Measurements from ENCODE around the gene SLC22A7.

SLC22A7 gene

DNA sequence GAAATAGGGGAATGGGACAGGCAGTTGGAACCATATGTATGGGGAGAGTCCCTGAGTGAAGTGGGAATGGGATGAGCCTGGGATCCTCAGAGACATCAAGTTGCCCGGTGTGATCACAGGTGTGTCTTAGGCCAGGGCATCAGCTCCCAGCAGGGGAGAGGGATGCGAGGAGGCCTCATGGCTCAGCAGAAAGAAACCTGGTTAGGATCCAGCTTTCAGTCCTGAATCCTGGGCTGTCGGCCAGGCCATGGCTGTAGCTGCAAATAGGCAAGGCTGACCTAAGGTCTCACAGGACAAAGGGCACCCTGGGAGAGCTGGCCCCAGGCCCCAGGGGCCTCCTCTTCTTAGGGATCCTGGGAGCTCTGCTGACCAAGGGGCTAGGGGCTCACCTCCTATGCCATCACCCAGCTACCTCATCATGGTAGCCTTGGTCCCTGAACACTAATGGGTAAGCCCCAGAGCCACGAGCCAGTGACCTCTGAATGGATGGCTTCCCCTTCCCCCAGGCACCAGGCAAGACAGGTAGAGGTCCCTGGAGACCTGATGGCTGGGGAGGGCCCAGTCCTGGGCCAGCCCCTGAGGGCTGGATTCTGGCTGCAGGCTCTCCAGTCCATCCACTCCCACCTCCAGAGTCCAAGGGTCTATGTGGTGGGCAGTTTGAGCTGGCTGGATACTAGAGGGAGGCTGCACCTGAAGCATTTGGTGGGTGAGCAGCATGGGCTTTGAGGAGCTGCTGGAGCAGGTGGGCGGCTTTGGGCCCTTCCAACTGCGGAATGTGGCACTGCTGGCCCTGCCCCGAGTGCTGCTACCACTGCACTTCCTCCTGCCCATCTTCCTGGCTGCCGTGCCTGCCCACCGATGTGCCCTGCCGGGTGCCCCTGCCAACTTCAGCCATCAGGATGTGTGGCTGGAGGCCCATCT lies at the start of gene SLC22A7:
TSS of gene SLC22A7 (plus strand) at position 617 of the 921 bp plus-strand sequence. CDS start at position 716, 99 bp downstream.
- DNase-seq = no peak

- no peak for DNase-seq
Measured at GRCh38 chr6:43248791-43249190, 49.3 kb upstream of the SLC22A7 start.

- no peak for DNase-seq
Measured at GRCh38 chr6:43250992-43251373, 47.1 kb upstream of the SLC22A7 start.

DNA sequence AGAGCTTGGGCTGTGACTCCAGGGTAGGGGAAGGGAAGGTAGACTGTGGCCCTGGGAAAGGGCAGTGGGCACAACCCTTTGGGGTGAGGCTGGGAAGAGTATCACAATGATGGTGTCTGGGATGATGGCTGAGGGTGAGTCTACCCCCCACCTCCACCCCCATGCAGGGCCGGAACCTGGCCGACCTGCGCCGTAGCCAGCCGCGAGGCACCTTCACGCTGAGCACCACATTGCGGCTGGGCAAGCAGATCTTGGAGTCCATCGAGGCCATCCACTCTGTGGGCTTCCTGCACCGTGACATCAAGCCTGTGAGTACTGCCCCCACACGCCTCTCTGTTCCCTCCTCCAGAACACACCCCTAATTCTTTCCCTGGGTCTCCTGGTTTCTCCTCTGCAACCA lies 44.7 kb upstream of the SLC22A7 start:
- no peak for DNase-seq

- DNase-seq = no peak
Measured at GRCh38 chr6:43254138-43254817, 43.8 kb upstream of the SLC22A7 start.

- no peak for DNase-seq
Measured at GRCh38 chr6:43254846-43255245, 43.2 kb upstream of the SLC22A7 start.

DNA sequence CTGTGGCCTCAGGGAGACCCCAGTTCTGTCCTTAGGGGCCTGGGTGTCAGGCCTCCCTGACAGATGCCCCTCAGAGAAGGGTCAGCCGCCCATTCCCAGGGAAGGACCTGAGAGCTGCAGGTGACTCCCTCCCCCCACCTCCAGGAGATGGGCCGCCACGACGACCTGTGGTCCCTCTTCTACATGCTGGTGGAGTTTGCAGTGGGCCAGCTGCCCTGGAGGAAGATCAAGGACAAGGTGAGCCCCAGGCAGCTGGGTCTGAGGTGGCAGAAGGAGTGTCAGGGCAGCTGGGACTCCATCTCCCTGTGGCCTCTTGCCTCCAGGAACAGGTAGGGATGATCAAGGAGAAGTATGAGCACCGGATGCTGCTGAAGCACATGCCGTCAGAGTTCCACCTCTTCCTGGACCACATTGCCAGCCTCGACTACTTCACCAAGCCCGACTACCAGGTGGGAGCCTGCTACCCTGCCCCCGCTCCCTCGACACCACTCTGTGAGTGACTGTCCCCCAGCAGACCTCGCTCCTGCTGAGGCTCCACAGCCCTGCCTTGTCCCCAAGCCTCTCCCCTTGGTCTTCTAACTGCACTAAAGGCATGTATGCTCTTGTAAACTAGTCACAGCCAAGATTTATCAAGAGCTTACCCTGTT lies 42.5 kb upstream of the SLC22A7 start:
- no peak for DNase-seq

GRCh38 chr6:43256670-43257366 lies 41.2 kb upstream of the SLC22A7 start:
- DNase-seq = no peak

- DNase-seq = no peak
Measured at GRCh38 chr6:43257367-43258145, 40.5 kb upstream of the SLC22A7 start.

- no peak for DNase-seq
Measured at GRCh38 chr6:43258180-43258579, 39.9 kb upstream of the SLC22A7 start.

GRCh38 chr6:43258807-43259686 lies 39.0 kb upstream of the SLC22A7 start:
- DNase-seq = no peak

DNA sequence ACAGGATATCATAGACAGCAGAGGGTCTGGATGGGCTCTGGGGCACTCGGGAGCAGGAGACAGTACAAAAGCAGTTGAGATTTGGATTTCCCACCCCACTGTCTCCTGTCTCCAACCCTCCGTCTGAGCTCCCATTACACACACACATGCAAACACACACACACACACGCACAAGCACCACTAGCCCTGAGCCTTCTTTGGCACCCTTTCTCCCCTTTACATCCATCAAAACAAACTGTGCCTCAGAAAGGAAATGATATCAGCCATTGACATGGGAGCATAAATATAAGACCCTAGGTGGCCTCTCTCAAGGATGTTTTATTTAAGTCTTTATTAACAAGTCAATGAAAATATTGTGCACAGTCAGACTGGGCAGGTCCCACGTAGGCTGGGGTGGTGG lies 37.3 kb upstream of the SLC22A7 start:
- DNase-seq = no peak

DNA sequence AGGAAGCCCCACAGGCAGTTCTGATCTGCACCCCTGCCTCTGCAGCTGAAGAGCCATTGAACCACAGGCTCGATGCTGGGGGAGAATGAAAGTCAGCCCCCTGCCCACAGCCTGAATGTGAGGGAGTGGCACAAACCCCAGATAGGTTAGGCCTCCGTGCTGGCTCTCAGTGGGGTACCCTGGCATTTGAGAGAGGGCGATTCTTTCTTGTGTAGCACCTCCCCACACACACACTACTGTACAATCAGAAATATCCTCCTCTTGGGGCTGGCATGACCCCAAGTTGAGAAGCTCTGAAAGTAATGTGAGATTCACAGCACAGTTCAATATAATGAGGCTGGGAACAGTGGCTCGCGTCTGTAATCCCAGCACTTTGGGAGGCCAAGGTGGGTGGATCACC lies 36.9 kb upstream of the SLC22A7 start:
- DNase-seq = no peak

GRCh38 chr6:43262000-43262779 lies 35.9 kb upstream of the SLC22A7 start:
- no peak for DNase-seq

GRCh38 chr6:43262780-43263313 lies 35.2 kb upstream of the SLC22A7 start:
- no peak for DNase-seq

GRCh38 chr6:43263314-43264178 lies 34.5 kb upstream of the SLC22A7 start:
- DNase-seq = no peak

GRCh38 chr6:43264599-43265145 lies 33.4 kb upstream of the SLC22A7 start:
- no peak for DNase-seq

GRCh38 chr6:43265564-43265963 lies 32.5 kb upstream of the SLC22A7 start:
- no peak for DNase-seq

All from T1000 (cell line).